Measurements from ENCODE around the gene FGFR3.

FGFR3 gene

GRCh38 chr4:1769692-1770091 is 23.4 kb upstream of the FGFR3 start:
- DNase-seq (ENCODE audit: low spot score), result no peak
- Histone ChIP-seq H3K27ac (no peak overlapping the region), H3K4me3 (no peak overlapping the region)
- TF ChIP-seq CTCF (IDR thresholded peaks at IDR 0.05), result no peak

GRCh38 chr4:1770245-1770644 is 22.8 kb upstream of the FGFR3 start:
- DNase-seq (ENCODE audit: low spot score), result no peak
- Histone ChIP-seq H3K4me3 (no peak overlapping the region), H3K27ac (no peak overlapping the region)
- no peak for TF ChIP-seq CTCF (IDR thresholded peaks at IDR 0.05)

DNA sequence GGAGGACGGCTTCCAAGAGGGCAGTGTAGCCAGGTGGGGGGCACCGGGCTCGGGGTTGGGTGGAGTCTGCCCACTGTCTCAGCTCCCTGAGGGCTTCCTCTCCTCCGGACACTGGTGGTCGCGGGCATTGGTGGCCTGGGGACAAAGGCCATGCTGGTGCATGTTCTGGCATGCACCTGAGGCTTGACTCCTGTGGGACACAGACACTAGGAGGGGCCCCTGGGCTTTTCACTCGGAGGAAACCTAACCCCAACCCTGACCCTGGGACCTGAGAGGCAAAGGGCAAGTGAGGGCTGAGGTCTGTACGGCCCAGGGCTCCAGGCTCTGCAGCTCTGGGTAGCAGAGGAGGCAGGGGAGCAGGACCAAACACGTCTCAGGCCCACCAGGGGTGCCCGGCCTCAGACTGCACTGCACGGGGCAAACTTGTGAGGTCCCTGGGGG is 22.3 kb upstream of the FGFR3 start:
- no peak for DNase-seq (ENCODE audit: low spot score)
- Histone ChIP-seq H3K27ac (no peak overlapping the region), H3K4me3 (no peak overlapping the region)
- TF ChIP-seq CTCF (IDR thresholded peaks at IDR 0.05), result no peak

GRCh38 chr4:1771555-1772305 is 21.4 kb upstream of the FGFR3 start:
- no peak overlapping the region for H3K27ac ChIP-seq
- no peak overlapping the region for H3K4me3 ChIP-seq
- DNase-seq (ENCODE audit: low spot score), result no peak
- TF ChIP-seq CTCF (IDR thresholded peaks at IDR 0.05), result no peak

DNA sequence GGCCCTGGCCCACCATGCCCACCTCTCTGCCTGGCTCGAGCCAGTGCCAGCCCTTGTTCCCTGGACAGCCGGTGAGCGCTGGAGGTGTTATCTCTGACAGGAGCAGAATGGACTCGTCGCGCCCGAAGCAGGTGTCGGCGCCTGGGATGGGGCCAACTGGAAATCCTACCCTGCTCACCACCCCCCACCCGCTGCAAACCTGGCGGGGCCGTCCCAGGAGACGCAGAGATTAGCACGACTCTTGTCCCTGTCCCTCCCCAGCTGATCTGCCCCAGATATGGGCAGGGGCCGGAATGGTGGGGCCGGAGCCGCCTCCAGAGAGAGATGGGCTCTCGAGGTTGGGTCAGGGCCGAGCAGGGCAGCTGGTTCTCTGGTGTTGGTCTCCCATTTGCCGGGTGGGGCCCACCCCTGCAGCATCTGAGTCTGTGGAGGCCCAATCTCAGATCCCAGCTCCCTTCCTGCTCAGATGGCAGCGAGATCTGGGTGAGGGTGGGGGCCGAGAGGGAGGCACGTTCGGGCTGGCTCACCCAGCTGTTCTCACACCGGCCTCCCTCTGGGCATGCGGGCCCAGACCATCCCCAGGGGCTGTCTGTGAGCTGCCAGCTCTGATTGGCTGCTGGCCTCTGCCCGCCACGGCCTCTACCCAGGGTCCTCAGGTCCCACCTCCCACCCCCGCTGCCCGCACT is 20.1 kb upstream of the FGFR3 start:
- TF ChIP-seq CTCF (IDR thresholded peaks at IDR 0.05), result no peak
- Histone ChIP-seq H3K27ac (no peak overlapping the region), H3K4me3 (no peak overlapping the region)
- no peak for DNase-seq (ENCODE audit: low spot score)

DNA sequence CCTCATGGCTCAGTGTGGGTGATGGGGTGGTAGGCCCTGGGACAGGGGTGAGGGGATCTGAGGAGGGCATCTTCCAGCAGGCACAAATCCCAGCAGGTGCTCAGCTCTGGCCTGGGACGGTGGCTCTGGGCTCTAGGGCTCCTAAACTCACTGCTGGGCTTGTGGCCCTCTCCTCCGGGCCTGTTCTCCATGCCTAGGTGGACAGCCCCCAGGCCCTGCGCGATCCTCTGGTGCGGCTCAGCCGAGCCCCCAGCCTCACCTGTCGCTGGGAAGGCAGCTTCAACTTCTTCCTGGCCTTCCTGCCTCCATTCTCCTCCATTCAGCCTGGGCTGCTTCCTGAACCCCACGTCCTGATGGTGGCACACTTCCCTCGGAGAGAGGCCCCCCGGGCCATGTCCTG is 19.3 kb upstream of the FGFR3 start:
- DNase-seq (ENCODE audit: low spot score), result no peak
- no peak for TF ChIP-seq CTCF (IDR thresholded peaks at IDR 0.05)
- H3K4me3 ChIP-seq, result no peak overlapping the region
- H3K27ac ChIP-seq, result no peak overlapping the region

Data from coronary artery (tissue), 2 donors.